A549 (cell line): Measurements from ENCODE around the gene ODC1.

Source experiments
- CEBPB ChIP-seq, 2 experiments: fragments of >200 bp in 1 of 2; sonication (Bioruptor Twin) in 1 of 2; formaldehyde crosslinking in 1 of 2; IDR thresholded peaks; 2 replicates each; pipeline ENCODE4 v1.6.1; 2012 to 2016
- CTCF ChIP-seq: fragments of >200 bp; sonication (Bioruptor Twin); formaldehyde crosslinking; IDR thresholded peaks from 3 replicates; pipeline ENCODE4 v1.5.1; 2016
- ESRRA ChIP-seq: fragments of 150-350 bp; IDR thresholded peaks from 2 replicates; pipeline ENCODE4 v1.6.1; 2014; ENCODE audit warnings: mild to moderate bottlenecking, low read length, borderline replicate concordance
- FOXS1 ChIP-seq: fragments of 250-450 bp; sonication (Bioruptor Pico); IDR thresholded peaks from 2 replicates; pipeline ENCODE4 v1.5.0; 2020; ENCODE audit warnings: mild to moderate bottlenecking, moderate library complexity
- JUN ChIP-seq, 2 experiments: fragments of >200 bp; sonication (Bioruptor Twin); formaldehyde crosslinking; IDR thresholded peaks; 2 replicates in 1 of 2; 3 replicates in 1 of 2; pipeline ENCODE4 v1.6.1; 2016 to 2017
- JUNB ChIP-seq: fragments of >200 bp; sonication (Bioruptor Twin); formaldehyde crosslinking; IDR thresholded peaks from 2 replicates; pipeline ENCODE4 v1.6.1; 2016
- NFE2L2 ChIP-seq: fragments of 150-350 bp; conservative IDR thresholded peaks from 2 replicates; pipeline ENCODE4 v1.6.1; 2014; ENCODE audit warnings: low read length
- POLR2A ChIP-seq: IDR thresholded peaks from 2 replicates; pipeline ENCODE4 v1.6.1; 2012; ENCODE audit warnings: mild to moderate bottlenecking, low read length
- SMC3 ChIP-seq: fragments of >200 bp; sonication (Bioruptor Twin); formaldehyde crosslinking; IDR thresholded peaks from 3 replicates; pipeline ENCODE4 v1.6.1; 2018; ENCODE audit warnings: inconsistent platforms

GRCh38 chr2:10427618-10427949 is 20.5 kb downstream of the ODC1 start:
- TF ChIP-seq CTCF (no peak), FOXS1 (CRISPR knock-in tag) (no peak), CEBPB (IDR thresholded peaks at IDR 0.05) (no peak), ESRRA (no peak), NFE2L2 (no peak), SMC3 (no peak), JUNB (no peak), POLR2A (no peak), JUN (IDR thresholded peaks at IDR 0.05) (no peak)
